Motor neuron (in vitro differentiated cells): Measurements from ENCODE around the gene LPIN1. TPM values are rescaled to one million over a fixed set of nuclear protein-coding genes. Genes with fewer than 3 reads are reported as not detected.
A peak's percentile ranks its signal among the peaks of the same experiment; 100 is the strongest.
"Not testable (repeated sequence)": the region's sequence is repeated elsewhere in the genome, so short reads cannot be mapped to it uniquely, and the experiment has no call there.

Experiments used
- ATAC-seq, 8 experiments: fragments of 200-7000 bp; cut with Tn5 transposase; replicated peaks in 6 of 8; 2 replicates each; pipeline ENCODE4 v1.8.0; 2021; ENCODE audit warnings: mild to moderate bottlenecking in 8 of 8, moderate library complexity in 8 of 8
- H3K27ac ChIP-seq, 2 donors: fragments of 250-450 bp; sonication (Bioruptor Pico); 2 replicates each; pipeline ENCODE4 v1.9.0; 2021; ENCODE audit warnings: antibody characterized with exemption in 2 of 2, mild to moderate bottlenecking in 2 of 2, moderate library complexity in 1 of 2
- H3K4me1 ChIP-seq, 2 donors: fragments of 250-450 bp; sonication (Bioruptor Pico); replicated peaks in 1 of 2; 2 replicates each; pipeline ENCODE4 v1.6.1; 2021; ENCODE audit warnings: antibody characterized with exemption in 2 of 2, mild to moderate bottlenecking in 2 of 2, moderate library complexity in 1 of 2
- H3K4me3 ChIP-seq, 5 donors: fragments of 250-450 bp; sonication (Bioruptor Pico); 2 replicates each; pipeline ENCODE4 v1.9.0; 2021; ENCODE audit warnings: antibody characterized with exemption in 5 of 5, mild to moderate bottlenecking in 5 of 5, moderate library complexity in 4 of 5
- WGBS, 10 experiments: fragments of 450-650 bp; shearing (Covaris generic); methylation state at CpG; one replicate each; pipeline ENCODE4 v1.0.0; 2022; 5-methylcytosine and 5-hydroxymethylcytosine counted together
- in situ Hi-C, 9 experiments: fragments of 400-800 bp; cut with MboI; loops; one replicate each; pipeline ENCODE4 v1.15.0; 2021; ENCODE audit warnings: low sequenced_read_pairs in 9 of 9, low pct_unique_long_range_greater_than_20kb in 2 of 9; ENCODE audit not compliant: unreplicated experiment in 9 of 9
- total RNA-seq, 8 experiments: library from RNA; unstranded; fragments of 300-600 nt; gene quantifications; 2 replicates each; pipeline versions ENCODE4 v1.2.3 to v1.2.4, GENCODE V29; 2022

LPIN1 gene
- total RNA-seq, 8 experiments from 2014 or later = 10.1 to 54.8 (median 21.2) TPM

DNA sequence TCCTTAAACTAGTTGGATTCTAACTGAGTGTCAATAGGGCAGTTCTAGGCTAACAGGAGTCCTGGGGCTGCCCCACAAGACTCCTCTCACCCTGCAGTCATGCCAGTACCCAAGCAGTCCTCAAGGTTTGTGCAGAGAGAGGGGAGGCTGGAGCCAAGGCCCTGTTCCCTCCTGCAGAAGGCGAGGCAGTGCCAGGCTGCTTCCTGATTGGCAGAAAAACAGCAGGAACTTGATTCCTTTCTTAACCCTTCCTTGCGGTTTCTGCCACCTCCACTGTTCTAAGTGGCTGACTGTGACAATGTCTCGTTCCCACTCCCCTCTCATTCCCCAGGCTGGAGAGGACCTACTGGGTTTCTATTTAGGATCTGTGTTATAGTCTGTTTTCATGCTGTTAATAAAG lies 75.3 kb downstream of the LPIN1 start:
- Histone ChIP-seq H3K4me3 (no peak overlapping the region), H3K4me1 (no peaks in the 10 kb centered on the region), H3K27ac (no peak overlapping the region)
- in situ Hi-C loops = loop anchor here in 1 of 9 experiments (10.0 kb wide), 1 partner anchor 1183 kb away; no protein-coding TSS in a partner anchor
- no peak for ATAC-seq
- 85 to 100% (median 100%) methylated on average over 1 to 2 of the region's 3 CpGs; no CpG with 5 or more reads in 7 of the 10 experiments for WGBS, 10 experiments

DNA sequence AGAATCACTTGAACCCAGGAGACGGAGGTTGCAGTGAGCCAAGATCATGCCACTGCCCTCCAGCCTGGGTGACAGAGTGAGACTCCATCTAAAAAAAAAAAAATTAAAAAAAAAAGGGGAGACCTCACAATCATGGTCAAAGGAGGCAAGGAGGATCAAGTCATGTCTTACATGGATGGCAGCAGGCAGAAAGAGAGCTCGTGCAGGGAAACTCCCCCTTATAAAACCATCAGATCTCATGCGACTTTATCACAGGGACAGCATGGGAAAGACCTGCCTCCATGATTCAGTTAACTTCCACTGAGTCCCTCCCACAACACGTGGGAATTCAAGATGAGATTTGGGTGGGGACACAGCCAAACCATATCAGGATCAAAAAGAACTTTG lies 75.9 kb downstream of the LPIN1 start:
- WGBS, 10 experiments = 67 to 100% (median 85%) methylated on average over 1 to 4 of the region's 4 CpGs; no CpG with 5 or more reads in 4 of the 10 experiments
- H3K4me1 ChIP-seq, ATAC-seq, H3K4me3 ChIP-seq, H3K27ac ChIP-seq: not testable (repeated sequence)
- in situ Hi-C loops = loop anchor here in 1 of 9 experiments (10.0 kb wide), 1 partner anchor 1182 kb away; no protein-coding TSS in a partner anchor

DNA sequence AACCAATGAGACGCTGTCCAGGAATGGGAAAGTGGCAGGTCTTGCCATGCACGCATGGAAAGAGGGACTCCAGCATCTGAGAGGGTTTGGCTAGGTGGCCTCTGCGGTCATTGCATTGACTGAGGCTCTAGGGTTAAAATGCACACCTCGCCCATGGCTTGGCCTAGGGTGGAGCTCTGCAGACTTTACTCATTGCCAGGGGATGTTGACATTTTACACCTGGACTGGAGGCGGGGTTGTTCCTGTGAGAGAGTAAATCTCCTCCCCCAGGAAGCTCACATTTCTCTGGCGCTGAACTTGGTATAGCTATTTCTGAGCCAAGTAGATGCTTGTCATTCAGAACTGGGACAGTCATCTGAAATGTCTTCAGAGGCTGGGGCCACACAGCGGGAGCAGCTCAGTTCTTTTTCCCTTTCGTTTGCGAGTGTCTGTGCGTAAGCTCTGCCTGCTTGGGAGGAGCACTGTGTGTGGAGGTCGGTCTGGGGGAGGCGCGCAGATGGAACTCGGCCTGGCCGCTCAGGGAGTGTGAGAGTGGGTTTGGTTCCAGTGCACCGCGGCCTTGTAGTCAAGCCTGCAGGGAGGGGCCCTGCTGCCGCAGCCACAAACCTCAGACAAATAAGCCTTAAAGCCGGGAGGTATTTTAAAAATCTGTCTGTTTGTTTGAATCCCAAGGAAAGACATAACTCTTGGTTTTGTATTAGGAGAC lies 76.5 kb downstream of the LPIN1 start:
- 60 to 100% (median 93%) methylated on average over 1 to 10 of the region's 19 CpGs; no CpG with 5 or more reads in 3 of the 10 experiments for WGBS, 10 experiments
- Histone ChIP-seq H3K4me1 (no peaks in the 10 kb centered on the region), H3K27ac (no peak overlapping the region), H3K4me3 (no peak overlapping the region)
- ATAC-seq = peak in 1 of 8 experiments; percentile 55
- in situ Hi-C loops = loop anchor here in 1 of 9 experiments (10.0 kb wide), 1 partner anchor 1182 kb away; no protein-coding TSS in a partner anchor

DNA sequence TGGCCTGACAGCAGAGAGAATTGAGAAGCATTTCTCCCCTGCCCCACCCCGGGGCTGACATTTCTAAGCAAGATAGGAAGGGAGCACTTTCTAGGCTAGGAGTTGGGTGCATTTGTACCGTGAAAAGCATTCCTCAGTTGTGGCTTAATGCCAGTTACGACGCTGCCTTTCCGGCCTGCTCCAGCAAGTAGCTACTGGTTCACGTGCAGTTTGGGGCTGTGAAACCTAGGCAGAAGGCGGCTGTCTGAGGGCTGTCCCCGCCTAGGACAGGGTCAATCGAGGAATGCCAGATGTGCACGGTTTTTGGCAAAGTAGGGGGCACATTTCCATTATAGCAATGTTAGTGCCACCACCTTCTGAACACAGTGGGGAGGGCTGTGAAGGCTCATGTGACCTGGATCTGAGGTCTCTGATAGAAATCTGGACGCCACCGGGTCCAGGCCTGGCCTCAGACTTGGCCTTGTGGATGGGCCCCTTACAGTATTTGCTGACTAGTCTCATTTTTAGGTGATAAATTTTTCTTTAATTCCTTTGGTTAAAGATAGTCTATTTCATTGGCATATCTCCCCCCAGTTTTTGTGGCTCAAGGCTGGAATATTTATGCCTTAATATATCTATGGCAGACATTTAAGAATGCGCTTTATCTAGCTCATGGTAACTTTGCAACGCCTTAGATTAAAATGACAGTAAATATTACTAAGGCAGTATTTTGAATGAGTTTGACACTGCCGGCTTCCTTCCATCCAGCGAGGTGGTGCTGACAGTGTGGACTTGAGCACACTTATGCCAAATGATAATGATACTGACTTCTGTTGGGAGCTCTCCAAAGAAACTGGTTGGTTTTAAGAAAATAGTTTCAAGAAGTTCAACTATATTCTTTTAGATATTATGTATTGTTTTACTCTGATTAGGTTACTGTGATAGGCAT lies 78.7 kb downstream of the LPIN1 start:
- H3K4me1 ChIP-seq = peaks cover 9% of the 10 kb centered on the region in 2 donors
- WGBS, 10 experiments = 78 to 100% (median 93%) methylated on average over 3 to 8 of the region's 16 CpGs
- in situ Hi-C loops = loop anchor here in 7 of 9 experiments (10.0 to 25.0 kb wide), 4 partner anchors 587 to 1187 kb away; partner anchors contain the start of gene TRIB2 (in 6 of the 7)
- no peak overlapping the region for H3K27ac ChIP-seq
- H3K4me3 ChIP-seq = no peak overlapping the region
- ATAC-seq = no peak

DNA sequence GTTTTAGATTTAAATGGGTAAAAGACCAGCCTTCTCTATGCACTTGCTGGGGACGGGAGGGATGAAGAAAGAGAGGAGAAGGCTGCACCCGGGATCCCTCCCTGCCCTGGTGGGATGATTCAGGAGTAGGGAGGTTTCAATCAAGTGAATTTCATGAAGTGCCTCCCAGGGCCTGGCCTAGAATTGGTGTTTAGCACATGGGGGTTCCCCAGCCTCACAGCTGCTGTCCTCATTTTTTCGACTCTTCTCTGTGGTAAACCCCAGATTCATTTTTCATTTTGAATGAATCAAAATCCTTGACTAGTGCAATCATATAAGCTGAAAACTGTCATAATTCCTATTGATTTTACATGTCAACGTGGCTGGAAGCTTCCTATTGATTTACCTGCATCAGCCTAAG lies 81.1 kb downstream of the LPIN1 start:
- Histone ChIP-seq H3K4me1 (peaks cover 13 to 15% of the 10 kb centered on the region in 2 donors), H3K27ac (no peak overlapping the region), H3K4me3 (no peak overlapping the region)
- peak in 3 of 8 experiments; percentile 6 to 37 (median 11) for ATAC-seq
- in situ Hi-C loops = loop anchor here in 7 of 9 experiments (10.0 to 25.0 kb wide), 4 partner anchors 585 to 1185 kb away; partner anchors contain the start of gene TRIB2 (in 6 of the 7)
- WGBS, 10 experiments = 28 to 90% (median 71%) methylated on average over 1 to 4 of the region's 4 CpGs; no CpG with 5 or more reads in 2 of the 10 experiments

DNA sequence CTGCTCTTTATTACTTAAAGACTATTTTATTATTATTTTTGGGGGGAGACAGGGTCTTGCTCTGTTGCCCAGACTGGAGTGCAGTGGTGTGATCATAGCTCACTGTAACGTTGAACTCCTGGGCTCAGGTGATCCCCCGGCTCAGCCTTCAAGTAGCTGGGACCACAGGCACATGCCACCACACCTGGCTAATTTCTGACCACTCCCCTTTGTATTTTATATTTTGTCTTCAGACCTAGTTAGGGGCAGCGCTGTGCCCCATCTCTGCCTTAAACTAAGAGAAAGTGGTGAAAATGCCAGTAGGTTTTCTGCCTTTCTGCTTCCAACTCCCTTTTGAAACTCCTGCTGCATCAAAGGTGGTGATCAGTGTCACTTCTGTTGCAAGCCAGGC lies 82.5 kb downstream of the LPIN1 start:
- no peak for ATAC-seq
- in situ Hi-C loops = loop anchor here in 7 of 9 experiments (10.0 to 25.0 kb wide), 4 partner anchors 583 to 1183 kb away; partner anchors contain the start of gene TRIB2 (in 6 of the 7)
- no peak overlapping the region for H3K4me3 ChIP-seq
- 80 to 100% (median 96%) methylated on average over 1 to 2 of the region's 3 CpGs; no CpG with 5 or more reads in 6 of the 10 experiments for WGBS, 10 experiments
- peaks cover 13 to 15% of the 10 kb centered on the region in 2 donors for H3K4me1 ChIP-seq
- H3K27ac ChIP-seq = no peak overlapping the region

DNA sequence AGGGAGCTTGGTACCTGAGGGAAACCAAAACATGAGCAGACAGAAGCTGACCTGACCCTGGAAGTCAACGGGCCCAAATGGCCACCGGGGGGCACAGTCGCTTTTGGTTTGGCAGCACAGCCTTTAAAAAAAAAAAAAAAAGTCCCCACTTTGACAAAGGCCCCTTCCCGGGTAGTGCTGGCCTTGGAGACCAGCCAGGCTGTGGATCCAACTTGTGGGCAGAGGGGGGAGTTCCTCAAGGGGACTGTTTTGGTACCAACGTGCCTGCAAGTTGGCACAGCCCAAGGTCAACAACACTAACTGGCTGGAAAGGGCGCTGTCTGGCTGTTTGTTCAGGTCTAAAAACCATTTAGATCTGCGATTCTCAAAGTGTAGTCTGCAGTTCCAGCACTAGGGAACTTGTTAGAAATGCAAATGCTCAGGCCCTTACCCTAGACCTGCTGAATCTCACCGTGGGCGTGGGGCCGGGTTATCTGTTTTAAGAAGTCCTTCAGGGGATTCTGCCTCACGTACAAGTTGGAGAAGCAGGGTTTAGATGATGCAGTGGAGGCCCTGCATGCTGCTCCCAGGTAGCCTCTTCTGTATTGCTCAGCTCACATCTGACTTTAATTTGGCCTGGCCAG lies 83.0 kb downstream of the LPIN1 start:
- H3K27ac ChIP-seq = peak overlapping the region; percentile 17 to 29
- peak; percentile 3 to 34 (median 24) for ATAC-seq
- in situ Hi-C loops = loop anchor here in 7 of 9 experiments (10.0 to 25.0 kb wide), 4 partner anchors 583 to 1183 kb away; partner anchors contain the start of gene TRIB2 (in 6 of the 7)
- peaks cover 13 to 15% of the 10 kb centered on the region in 2 donors for H3K4me1 ChIP-seq
- H3K4me3 ChIP-seq = peak overlapping the region in 1 of 5 donors; percentile 12
- 0 to 50% (median 31%) methylated on average over 1 to 6 of the region's 11 CpGs; no CpG with 5 or more reads in 2 of the 10 experiments for WGBS, 10 experiments

DNA sequence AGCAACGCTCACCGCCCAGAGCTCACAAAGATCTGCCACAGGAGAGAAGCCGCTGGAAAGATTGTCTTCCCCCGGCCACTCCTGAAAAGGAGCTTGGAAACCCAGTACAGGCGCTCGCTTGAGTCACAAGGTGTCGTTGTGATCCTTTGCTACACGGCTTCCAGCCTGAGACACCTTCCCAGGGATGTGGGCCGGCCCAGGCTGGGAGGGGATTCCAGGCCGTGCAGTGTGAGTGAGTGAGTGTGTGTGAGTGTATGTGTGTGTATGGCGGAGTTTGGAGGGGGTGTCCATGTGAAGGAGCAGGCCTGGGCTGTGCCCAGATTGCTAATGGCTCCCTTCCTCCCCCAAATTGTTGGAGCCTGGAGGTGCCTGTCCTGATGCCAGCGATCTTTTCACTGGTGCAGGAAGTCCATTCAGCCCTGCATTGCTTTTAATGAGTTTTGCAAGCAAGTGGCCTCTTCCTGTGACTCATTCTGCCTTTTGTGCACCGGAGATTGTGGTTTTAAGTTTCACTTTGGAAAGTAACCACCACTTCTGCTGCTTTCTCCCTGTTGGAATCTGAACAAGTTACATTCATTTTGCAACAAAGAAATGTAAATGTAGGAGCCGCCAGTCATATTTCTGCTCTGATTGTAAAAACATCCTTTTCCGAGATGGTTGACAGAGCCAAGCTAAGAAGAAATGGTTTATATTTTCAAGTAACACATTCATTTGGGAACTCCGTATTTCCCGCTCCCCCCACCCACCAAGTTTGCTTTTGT lies 83.7 kb downstream of the LPIN1 start:
- ATAC-seq = peak; percentile 83 to 99 (median 96)
- H3K4me3 ChIP-seq = peak overlapping the region in 4 of 5 donors; percentile 3 to 15 (median 10)
- peak overlapping the region; percentile 17 to 29 for H3K27ac ChIP-seq
- H3K4me1 ChIP-seq = peaks cover 13 to 15% of the 10 kb centered on the region in 2 donors
- in situ Hi-C loops = loop anchor here in 8 of 9 experiments (10.0 to 25.0 kb wide), 5 partner anchors 582 to 1182 kb away; partner anchors contain the start of gene TRIB2 (in 7 of the 8)
- 0 to 47% (median 21%) methylated on average over 1 to 9 of the region's 17 CpGs for WGBS, 10 experiments

DNA sequence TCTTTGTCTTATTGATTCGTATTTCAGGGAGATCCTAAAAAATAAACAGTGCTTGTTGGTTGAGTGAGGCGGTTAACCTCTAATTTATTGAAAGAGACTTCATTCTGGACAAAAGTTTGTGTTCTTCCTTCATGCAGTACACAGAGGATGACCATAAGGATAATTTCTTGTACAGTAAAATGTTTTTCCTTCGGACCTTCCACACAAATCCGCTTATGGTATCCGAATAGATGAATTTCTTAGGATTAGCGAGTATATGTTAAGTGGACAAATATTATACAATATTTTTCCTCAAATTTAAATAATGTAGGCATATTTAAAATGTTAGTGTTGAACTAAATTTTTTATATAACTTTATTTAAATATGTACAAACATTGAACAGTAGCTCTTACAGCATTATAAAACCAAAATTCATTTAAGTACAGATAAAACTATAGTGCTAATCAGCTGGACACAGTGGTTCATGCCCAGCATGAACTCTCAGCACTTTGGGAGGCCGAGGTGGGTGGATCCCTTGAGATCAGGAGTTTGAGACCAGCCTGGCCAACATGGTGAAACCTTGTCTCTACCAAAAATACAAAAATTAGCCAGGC lies 84.4 kb downstream of the LPIN1 start:
- Histone ChIP-seq H3K4me3 (no peak overlapping the region), H3K27ac (no peak overlapping the region), H3K4me1 (peaks cover 13 to 15% of the 10 kb centered on the region in 2 donors)
- ATAC-seq = no peak
- WGBS, 10 experiments = 9 to 100% (median 81%) methylated on average over 1 to 7 of the region's 7 CpGs
- in situ Hi-C loops = loop anchor here in 8 of 9 experiments (10.0 to 25.0 kb wide), 5 partner anchors 581 to 1181 kb away; partner anchors contain the start of gene TRIB2 (in 7 of the 8)

DNA sequence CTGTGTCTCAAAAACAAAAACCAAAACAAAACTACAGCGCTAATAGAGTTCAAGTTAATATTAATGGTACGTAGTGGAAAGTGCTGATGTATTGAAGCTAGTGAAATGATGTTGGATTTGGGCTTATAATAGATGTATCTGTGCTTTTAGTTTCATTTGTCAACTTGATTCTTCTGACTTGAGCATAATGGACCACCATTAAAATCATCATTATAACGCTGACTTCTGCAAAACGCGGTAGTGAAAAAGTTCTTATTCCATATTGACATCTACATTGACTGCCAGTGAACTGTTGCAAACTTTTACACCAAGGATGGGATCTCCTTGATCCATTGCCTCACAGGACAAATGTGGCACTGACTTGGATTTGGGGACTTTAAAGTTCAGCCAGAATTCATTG lies 85.0 kb downstream of the LPIN1 start:
- WGBS, 10 experiments = 60 to 100% (median 97%) methylated on average over 1 to 5 of the region's 5 CpGs; no CpG with 5 or more reads in 2 of the 10 experiments
- in situ Hi-C loops = loop anchor here in 8 of 9 experiments (10.0 to 25.0 kb wide), 5 partner anchors 581 to 1181 kb away; partner anchors contain the start of gene TRIB2 (in 7 of the 8)

DNA sequence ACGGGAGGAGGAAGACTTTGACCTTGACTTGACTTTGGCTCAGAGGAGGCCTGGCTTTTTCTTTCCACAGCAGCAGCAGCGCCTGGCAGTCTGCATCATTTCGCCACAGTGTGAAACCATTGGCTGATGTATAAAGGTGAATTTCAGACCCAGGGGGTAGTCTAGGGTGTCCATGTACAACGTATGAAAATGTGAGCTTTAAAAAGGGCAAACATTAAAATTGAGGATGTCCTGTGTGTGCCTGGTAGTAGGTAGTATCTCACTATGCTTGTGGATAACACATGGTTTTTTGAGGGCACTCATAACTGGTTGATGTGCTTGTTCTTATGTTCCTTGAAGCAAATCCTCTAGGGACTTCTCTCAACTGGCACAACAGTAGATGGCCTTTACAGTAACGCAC lies 86.1 kb downstream of the LPIN1 start:
- Histone ChIP-seq H3K27ac (no peak overlapping the region), H3K4me1 (peaks cover 13 to 15% of the 10 kb centered on the region in 2 donors), H3K4me3 (no peak overlapping the region)
- no peak for ATAC-seq
- WGBS, 10 experiments = 83 to 100% (median 100%) methylated on average over 1 to 3 of the region's 5 CpGs; no CpG with 5 or more reads in 2 of the 10 experiments
- in situ Hi-C loops = loop anchor here in 8 of 9 experiments (10.0 to 25.0 kb wide), 5 partner anchors 580 to 1180 kb away; partner anchors contain the start of gene TRIB2 (in 7 of the 8)

More for the DNA sequence above, 85.0 kb downstream of the LPIN1 start:
- H3K27ac ChIP-seq = no peak overlapping the region
- peaks cover 13 to 15% of the 10 kb centered on the region in 2 donors for H3K4me1 ChIP-seq
- H3K4me3 ChIP-seq = no peak overlapping the region
- ATAC-seq = no peak
